Eye (tissue), 1 donor: ENCODE data around the gene GOLGA3.
"Not testable (repeated sequence)": the region's sequence is repeated elsewhere in the genome, so short reads cannot be mapped to it uniquely, and the experiment has no call there.

ENCODE experiments used
- DNase-seq: peaks from one replicate; pipeline ENCODE4 v3.0.0-alpha.2; 2015

The GOLGA3 gene

DNA sequence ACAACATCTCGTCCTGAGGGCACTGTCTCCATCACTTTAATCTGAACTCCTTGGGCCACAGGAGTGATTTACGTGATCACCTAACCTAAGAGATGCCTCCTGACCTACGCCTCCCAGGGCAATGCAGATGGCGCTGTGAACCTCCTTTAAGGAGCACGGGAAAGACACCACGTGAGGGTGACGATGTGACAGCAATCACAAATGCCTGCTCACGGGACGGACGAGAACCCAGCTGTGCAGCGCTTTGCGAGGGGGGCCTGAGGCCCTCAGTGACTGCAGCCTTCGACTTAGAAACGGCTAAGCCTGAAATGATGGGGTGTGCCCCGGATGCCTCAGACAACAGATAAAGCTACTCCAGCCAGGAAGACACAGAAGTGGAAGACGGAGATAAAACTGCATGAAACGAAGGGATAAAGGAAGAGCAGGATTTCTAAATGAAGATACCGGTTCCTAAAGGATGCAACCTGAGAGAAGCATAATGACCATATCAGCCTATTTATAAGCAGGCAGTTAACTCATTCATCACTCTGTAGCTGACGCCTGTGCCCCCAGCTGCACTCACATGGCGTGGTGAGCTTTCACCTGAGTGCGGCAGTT, 13.9 kb upstream of the GOLGA3 start:
- DNase-seq: no peak

DNA sequence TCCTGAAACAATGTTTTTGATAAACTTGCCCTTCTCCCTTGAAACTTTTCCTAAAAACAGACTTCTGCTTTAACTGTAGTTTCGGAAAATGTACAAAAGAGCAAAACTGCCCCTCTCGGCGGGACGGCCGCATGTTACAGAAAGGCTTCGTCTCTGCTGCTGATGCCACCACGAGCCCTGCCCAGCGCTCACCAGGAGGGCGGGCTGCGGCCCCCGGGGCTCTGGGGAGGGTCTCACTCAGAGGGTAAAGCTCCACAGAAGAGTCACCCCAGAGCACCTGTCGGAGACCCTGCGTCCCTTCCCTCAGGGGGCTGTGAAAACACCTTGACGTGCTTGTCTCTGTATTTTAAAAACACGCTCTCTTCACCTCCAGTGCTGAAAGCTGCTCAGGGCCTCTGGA, 12.5 kb upstream of the GOLGA3 start:
- no peak for DNase-seq

DNA sequence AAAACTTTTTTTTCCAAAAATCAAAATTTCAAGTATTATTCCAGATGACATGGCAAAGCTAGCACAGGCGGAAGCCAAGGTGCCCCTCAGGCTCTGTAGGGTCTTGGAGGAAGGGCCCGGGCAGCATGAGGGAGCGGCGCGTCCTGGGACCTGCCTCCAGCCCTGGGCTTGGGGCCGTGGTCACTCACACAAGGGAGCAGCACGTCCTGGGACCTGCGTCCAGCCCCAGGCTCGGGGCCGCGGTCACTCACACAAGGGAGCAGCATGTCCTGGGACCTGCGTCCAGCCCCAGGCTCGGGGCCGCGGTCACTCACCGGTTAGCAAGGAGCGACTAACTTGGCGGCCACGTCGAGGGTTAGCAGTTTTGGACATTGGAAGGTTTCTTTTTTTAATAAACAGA, 11.9 kb upstream of the GOLGA3 start:
- no peak for DNase-seq

DNA sequence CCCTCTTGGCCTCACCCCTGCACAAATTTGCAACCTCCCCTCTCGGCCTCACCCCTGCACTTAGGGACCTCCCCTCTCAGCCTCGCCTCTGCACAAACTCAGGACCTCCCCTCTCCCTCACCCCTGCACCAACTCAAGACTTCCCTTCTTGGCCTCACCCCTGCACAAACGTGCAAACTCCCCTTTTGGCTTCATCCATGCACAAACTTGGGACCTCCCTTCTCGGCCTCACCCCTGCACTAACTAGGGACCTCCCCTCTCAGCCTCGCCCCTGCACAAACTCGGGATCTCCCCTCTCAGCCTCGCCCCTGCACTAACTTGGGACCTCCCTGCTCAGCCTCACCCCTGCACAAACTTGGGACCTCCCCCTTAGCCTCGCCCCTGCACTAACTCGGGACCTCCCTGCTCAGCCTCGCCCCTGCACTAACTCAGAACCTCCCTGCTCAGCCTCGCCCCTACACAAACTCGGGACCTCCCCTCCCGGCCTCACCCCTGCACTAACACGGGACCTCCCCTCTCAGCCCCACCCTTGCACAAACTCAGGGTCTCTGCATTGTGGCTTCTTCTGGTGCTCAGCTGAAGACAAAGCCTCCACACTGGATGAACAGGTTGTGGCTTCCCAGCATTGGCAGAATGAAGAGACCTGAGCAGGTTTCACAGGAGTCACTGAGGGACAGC, 11.0 kb upstream of the GOLGA3 start:
- no peak for DNase-seq

DNA sequence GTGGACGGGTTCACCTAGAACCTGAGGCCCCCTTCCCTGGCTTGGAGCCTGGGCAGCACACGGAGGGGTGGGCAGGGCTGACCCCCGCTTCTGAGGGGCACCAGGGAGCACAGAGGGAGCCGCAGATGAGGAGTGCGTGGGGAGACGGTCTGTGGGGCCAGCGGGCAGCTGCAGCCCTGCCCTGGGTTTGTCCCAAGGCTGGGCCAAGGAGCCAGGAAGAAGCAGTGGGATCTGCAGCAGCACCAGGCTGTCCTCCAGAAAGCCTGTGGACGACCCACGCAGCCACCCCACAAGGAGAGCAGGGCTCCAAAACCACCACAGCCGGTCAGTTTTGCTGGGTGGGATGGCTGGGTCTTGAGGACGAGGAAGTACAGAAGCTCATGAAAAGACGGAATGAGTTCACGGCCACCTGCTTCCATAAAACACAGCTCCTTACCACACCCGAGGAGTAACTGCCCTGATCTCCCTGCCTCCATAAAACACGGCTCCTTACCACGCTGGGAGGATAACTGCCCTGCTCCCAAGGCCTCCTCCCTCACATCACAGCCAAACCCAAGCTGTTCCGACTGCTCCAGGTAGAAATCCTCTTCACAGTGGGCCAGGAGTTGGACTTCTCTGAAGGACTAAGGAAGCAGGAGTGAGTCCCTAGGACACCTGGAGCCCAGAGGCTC, 9.9 kb upstream of the GOLGA3 start:
- no peak for DNase-seq

DNA sequence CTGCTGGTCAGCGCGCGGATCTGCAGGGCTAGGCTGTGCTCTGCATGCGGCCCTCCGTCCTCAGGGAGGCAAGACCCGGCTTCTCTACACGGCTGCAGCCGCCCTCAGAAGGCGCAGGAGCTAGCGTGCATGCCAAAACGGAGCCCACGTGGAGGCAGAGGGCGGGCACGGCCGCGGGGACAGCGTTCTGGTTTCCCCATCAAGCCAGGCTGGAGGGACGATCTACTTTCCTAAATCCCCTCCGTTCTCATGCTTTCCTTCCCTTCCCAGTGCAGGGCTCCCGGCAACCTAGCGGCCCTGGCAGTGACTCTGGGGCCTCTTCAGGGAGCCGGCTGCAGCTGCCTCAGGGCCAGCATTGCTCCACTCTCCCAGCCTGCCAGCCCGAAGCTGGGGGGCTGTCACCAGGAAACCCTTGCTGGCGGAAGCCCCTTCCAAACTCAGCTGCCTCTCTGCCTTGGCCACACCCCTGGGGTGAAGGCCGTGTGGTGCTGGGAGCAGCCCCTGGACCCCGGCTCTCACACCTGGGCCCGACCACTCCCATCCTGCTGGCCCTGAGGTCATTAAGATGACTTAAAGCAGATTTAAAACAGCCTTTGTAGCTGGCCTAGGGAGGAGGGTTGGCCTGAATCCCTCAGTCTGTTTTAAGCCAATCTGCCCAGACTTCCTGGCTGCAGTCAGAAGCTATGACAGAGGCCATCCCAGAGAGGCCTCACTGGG, 9.2 kb upstream of the GOLGA3 start:
- DNase-seq: no peak

DNA sequence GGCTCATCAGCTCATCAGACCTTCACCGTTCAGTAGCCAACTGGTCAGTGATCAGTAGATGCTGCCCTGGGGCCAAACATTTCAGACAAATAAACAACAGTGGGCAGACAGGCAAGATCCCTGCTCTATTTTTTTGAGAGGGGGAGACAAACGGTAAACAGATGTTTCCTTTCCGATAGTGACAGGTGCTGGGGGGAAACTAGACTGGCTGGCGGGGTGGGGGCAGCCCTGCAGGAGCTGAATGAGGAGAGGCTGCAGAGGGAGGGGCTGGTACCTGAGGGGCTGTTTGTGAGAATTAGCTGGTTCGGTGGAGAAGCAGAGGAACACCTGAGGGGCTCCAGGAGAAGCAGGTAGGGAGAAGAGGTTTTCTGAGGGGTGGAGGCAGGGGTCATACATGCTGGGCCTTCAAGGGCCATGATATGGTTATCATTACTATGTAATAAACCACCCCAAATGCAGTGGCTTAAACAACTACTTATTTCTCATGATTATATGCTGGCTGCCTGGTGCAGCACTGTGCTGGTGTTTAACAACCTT, 8.2 kb upstream of the GOLGA3 start:
- peak; percentile 31 for DNase-seq

DNA sequence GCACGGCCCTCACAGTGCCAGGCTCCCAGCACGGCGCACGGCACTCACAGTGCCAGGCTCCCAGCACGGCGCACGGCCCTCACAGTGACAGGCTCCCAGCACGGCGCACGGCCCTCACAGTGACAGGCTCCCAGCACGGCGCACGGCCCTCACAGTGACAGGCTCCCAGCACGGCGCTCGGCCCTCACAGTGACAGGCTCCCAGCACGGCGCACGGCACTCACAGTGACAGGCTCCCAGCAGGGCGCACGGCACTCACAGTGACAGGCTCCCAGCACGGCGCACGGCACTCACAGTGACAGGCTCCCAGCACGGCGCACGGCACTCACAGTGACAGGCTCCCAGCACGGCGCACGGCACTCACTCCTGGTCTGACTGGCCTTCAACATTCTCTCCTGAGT, 7.6 kb upstream of the GOLGA3 start:
- DNase-seq: not testable (repeated sequence)

DNA sequence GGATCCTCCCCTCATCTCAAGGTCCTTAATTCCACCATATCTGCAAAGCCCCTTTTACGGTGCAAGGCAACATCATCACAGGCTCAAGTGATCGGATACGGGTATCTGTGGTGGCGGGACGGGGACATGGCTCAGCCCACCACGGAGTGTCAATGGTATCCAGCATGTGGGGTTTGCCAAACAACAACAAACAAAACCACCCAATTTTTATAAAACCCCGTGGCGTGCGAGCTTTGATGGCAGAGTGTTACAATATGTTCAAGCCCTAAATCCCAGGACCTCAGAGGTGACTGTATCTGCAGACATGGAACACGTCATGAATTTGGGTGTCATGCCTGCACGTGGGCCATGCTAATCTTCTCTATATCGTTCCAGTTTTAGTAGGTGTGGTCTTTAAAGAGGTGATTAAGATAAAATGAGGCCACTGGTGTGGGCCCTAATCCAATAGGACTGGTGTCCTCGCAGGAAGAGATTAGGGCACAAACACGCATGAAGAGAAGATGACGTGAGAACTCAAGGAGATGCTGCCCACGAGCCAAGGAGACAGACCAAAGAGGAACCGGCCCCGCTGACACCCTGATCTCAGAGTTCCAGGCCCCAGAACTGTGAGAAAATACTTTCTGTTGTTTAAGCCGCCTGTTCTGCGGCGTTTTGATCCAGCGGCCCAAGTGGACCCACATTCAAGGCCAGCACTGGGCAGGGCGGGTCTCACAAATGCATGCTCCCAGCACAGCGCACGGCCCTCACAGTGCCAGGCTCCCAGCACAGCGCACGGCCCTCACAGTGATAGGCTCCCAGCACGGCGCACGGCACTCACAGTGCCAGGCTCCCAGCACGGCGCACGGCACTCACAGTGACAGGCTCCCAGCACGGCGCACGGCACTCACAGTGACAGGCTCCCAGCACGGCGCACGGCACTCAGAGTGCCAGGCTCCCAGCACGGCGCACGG, 6.7 kb upstream of the GOLGA3 start:
- DNase-seq: no peak

DNA sequence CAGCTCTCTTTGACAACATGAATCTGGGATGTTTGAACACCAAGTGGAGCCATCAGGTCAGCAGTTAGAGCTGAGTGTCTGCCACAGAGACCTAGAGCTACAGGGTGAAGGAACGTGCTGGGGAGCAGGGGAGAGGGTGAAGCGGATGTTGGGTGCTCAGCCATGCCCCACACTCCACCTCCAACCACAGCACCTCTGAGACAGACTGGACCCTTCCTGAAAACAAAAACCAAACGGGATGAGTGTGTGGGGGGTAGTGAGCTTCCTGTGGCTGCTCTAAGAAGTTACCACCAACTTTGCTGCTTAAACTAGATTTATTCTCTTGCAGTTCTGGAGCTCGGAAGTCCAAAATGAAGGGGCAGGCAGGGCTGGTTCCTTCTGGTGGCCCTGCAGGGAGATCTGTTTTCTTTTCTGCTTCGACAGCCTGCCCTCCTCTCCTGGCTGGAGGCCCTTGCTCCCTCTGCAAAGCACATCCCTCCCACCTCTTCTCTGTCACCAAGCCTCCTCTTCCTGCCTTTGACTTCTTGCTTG, 5.6 kb upstream of the GOLGA3 start:
- no peak for DNase-seq

DNA sequence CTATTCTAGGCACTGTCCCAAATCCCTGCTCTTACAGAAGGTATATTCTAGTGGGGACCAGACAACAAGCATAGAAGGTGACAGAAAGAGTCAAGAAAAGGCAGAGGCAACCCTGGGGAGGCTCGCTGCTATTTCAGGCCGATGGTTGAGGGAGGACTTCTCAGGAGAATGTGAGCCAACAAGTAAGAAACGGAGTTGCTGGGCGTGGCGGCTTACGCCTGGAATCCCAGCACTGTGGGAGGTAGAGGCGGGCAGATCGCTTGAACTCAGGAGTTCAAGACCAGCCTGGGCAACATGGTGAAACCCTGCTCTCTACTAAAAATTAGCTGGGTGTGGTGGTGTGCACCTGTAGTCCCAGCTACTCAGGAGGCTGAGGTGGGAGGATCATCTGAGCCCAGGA, 4.7 kb upstream of the GOLGA3 start:
- no peak for DNase-seq

DNA sequence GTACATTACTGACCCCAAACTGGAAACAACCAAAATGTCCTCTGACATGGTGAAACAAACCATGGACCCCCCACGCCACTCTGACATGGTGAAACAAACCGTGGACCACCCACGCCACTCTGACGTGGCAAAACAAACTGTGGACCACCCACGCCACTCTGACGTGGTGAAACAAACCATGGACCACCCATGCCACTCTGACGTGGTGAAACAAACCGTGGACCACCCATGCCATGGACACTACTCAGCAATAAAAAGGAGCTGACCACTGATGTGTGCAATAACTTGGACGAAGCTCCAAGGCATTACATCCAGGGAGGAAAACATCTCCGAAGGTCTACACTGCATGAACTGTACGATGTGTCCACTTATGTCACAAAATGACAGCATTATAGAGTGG, 3.1 kb upstream of the GOLGA3 start:
- DNase-seq: no peak

DNA sequence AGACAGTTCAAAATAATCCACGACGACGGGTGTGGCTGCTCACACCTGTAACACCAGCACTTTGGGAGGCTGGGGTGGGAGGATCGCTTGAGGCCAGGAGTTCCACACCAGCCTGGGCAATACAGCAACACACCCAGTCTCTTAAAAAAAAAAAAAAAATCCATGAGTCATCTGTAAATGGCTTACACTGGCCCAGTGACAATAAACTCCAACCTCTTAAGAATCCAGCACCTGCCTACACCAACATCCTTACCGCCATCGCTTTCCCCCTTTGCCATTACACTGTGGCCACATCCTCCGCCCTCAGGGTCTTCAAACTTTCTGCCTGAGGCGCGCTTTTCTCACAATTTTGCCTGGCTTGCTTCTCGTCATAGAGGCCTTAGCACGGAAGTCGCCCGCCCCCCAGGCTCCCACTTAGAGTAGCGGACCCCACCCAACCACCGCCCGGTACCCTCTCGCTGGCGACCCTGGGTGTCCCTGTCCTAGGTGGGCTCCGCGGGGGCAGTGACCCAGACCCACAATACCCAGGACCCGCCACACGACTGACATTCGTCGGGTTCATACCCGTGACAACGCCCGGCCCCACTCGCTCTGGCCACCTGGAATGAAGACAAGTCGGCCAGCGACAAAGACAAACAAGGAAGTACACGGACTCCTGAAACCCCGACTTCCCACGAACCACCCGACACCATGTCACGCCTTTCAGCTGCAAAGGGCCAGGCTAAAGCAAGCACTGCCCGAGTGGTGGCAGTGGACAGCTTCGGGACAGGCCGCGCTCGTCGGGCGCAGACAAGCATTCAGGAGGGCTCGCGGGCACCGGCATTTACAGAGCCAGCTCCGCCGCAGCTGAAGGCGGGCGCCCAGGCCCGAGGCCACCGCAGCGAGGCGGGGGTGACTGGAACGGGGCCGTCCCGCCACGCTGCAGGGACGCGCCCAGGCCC, 636 bp downstream of the GOLGA3 start:
- DNase-seq: peak; percentile 36

DNA sequence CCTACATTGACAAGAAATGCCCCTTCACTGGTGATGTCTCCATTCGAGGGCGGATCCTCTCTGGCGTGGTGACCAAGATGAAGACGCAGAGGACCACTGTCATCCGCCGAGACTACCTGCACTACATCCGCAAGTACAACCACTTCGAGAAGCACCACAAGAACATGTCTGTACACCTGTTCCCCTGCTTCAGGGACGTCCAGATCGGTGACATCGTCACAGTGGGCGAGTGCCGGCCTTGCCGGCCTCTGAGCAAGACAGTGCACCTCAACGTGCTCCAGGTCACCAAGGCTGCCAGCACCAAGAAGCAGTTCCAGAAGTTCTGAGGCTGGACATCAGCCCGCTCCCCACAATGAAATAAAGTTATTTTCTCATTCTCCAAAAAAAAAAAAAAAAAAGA, 2.8 kb downstream of the GOLGA3 start:
- no peak for DNase-seq

DNA sequence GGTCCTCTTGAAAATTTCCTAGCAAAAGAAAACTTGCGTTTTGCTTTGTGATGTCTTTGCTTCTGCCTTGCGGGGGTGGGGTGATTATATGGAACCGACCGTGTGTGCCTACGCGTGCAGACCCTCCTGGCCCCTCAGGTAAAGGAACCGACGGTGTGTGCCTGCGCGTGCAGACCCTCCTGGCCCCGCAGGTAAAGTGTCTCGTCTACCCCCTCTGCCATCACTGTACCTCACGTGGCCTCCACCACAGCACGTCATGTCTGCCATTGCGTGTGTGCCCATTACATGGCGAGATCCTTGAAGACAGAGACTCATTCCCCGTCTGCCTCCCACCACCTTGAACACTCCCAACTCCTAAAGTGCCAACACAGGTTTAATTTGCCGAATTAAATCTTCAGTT, 3.6 kb downstream of the GOLGA3 start:
- no peak for DNase-seq

DNA sequence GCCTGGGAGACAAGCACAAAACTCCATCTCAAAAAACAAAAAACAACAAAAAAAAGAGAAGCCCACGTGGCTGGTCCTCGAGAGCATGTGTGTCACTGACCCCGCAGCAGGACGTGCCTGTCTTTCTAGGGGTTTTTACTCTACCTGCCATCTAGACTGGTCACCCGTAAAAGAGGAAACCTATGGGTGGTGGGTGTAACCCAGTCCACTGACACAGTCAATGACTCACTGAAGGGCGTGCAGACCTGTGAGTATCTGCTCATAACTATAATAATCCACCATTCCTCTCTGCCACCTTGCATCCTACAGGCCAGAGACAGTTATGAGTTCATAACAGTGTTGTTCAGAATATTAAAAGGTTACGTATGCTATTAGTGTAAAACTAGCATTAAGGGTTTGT, 4.6 kb downstream of the GOLGA3 start:
- no peak for DNase-seq

DNA sequence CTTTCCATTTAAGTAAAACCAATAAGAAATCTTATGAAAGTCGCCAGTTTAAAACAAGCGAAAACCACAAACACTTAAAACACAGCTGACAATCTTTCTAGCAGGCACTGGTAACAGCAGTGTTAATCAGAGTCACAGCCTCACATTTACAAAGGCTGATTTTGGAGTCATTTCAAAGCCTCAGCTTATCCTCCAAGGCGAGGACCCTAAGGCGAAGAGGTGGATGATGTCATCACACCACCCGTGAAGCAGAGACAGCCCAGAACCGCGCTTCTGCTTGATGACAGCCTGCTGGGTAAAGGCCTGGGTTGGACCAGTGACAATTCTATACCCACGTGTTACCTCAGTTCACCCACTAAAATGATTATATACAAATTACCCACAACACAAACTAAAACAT, 10.1 kb downstream of the GOLGA3 start:
- DNase-seq: no peak

DNA sequence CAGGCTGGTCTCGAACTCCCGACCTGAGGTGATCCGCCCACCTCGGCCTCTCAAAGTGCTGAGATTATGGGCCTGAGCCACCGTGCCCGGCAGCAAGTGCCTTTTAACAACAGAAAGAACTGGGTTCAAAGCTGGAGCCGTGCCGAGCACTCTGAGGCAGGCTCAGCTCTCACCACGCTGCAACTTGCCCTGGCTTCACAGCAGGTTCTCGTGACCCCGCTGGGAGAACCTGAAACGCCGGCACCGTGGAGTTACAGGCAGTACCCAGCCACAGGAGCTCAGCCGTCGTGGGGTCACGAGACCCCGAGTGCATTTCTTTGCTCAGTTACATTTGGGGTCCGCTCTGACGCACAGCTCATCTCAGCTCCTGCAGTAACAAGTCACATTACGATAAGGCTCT, 14.4 kb downstream of the GOLGA3 start:
- DNase-seq: no peak

DNA sequence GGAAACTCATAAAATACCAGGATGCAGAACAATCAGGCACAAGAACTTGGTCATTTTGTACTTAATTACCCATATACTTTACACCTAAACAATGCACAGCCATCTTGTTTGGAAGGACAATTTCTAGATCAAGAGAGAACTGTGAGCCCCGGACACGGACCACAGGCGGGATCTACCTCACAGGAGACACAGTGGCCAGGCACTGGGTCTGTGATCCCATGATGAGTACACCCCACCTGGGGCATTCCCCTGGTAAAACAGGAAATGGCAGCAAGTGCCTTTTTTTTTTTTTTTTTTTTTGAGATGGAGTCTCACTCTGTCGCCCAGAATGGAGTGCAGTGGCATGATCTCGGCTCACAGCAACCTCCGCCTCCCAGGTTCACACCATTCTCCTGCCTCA, 15.2 kb downstream of the GOLGA3 start:
- DNase-seq: no peak

DNA sequence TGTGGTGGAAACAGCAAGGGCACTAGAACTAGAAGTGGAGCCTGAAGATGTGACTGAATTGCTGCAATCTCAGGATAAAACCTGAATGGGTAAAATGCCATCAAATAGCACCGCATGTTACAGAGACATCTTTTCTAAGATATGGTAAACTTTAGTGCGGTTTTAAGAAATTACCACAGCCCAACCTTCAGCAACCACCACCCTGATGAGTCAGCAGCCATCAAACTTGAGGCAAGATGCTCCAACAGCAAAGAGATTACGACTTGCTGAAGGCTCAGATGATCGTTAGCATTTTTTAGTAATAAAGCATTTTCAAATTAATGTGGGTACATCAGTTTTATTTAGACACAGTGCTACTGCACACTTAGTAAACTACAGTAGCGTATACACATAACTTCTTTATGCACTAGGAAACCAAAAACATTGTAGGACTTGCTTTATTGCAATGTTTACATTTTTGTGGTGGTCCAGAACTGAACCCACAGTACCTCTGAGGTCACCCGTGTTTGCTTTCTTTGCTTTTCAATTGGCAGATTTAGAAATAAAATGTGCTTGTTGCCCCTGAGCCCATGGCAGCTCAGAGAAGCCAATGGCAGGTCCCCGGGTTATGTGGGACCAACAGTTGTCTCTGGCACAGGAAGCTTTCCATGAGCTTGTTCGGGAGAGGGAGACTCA, 15.9 kb downstream of the GOLGA3 start:
- DNase-seq: no peak
